ENCODE measurements around the gene EPHA1.
"Not testable (repeated sequence)": the region's sequence is repeated elsewhere in the genome, so short reads cannot be mapped to it uniquely, and the experiment has no call there.

EPHA1 gene

GRCh38 chr7:143429770-143430698 lies 21.4 kb upstream of the EPHA1 start:
- DNase-seq, result no peak

GRCh38 chr7:143426479-143427142 lies 18.0 kb upstream of the EPHA1 start:
- DNase-seq, result no peak

GRCh38 chr7:143424476-143424875 lies 15.8 kb upstream of the EPHA1 start:
- DNase-seq, result not testable (repeated sequence)

GRCh38 chr7:143422033-143422432 lies 13.4 kb upstream of the EPHA1 start:
- no peak for DNase-seq

- DNase-seq, result not testable (repeated sequence)
Observed at GRCh38 chr7:143420624-143421023, 12.0 kb upstream of the EPHA1 start.

GRCh38 chr7:143419880-143420279 lies 11.2 kb upstream of the EPHA1 start:
- DNase-seq, result no peak

- DNase-seq, result no peak
Observed at GRCh38 chr7:143418681-143419458, 10.2 kb upstream of the EPHA1 start.

- no peak for DNase-seq
Observed at GRCh38 chr7:143417734-143418383, 9.2 kb upstream of the EPHA1 start.

- DNase-seq, result peak; percentile 62
Observed at GRCh38 chr7:143416565-143417149, 8.0 kb upstream of the EPHA1 start.

- no peak for DNase-seq
Observed at GRCh38 chr7:143415742-143416397, 7.2 kb upstream of the EPHA1 start.

- DNase-seq, result not testable (repeated sequence)
Observed at GRCh38 chr7:143415209-143415608, 6.6 kb upstream of the EPHA1 start.

GRCh38 chr7:143413123-143413522 lies 4.5 kb upstream of the EPHA1 start:
- no peak for DNase-seq

- DNase-seq, result peak; percentile 75
Observed at GRCh38 chr7:143411976-143412708, 3.5 kb upstream of the EPHA1 start.

- DNase-seq, result peak; percentile 99
Observed at GRCh38 chr7:143410521-143411004, 1.9 kb upstream of the EPHA1 start.

- no peak for DNase-seq
Observed at GRCh38 chr7:143408252-143408685, 387 bp downstream of the EPHA1 start.

- peak; percentile 62 for DNase-seq
Observed at GRCh38 chr7:143407287-143408251, 1.1 kb downstream of the EPHA1 start.

- DNase-seq, result no peak
Observed at GRCh38 chr7:143406002-143406357, 2.7 kb downstream of the EPHA1 start.

GRCh38 chr7:143405173-143406001 lies 3.3 kb downstream of the EPHA1 start:
- no peak for DNase-seq

GRCh38 chr7:143402233-143402632 lies 6.4 kb downstream of the EPHA1 start:
- not testable (repeated sequence) for DNase-seq

All from MV-4-11 (cell line).